SK-N-SH (cell line): ENCODE results near the gene OTOS.

ENCODE experiments used
- CHD2 ChIP-seq: fragments of 150-350 bp; IDR thresholded peaks from 2 replicates; pipeline ENCODE4 v1.6.1; 2018; ENCODE audit warnings: low read length; ENCODE audit not compliant: partially characterized antibody
- CTCF ChIP-seq: fragments of 200-600 bp; sonication (generic); IDR thresholded peaks from 2 replicates; pipeline ENCODE4 v1.6.1; 2017; ENCODE audit warnings: antibody characterized with exemption, mild to moderate bottlenecking, moderate library complexity
- ELF1 ChIP-seq: IDR thresholded peaks from 2 replicates; pipeline ENCODE4 v1.4.0; 2012
- EP300 ChIP-seq, 2 experiments: IDR thresholded peaks; 2 replicates each; pipeline versions ENCODE4 v1.4.0 to v1.6.1; 2012; ENCODE audit warnings: borderline replicate concordance in 1 of 2, low read depth in 1 of 2, low read length in 1 of 2
- FOXJ3 ChIP-seq: sonication (generic); formaldehyde crosslinking; IDR thresholded peaks from 2 replicates; pipeline ENCODE4 v1.5.1; 2020; ENCODE audit warnings: mild to moderate bottlenecking, missing genetic modification reagents
- MXI1 ChIP-seq: IDR thresholded peaks from 2 replicates; pipeline ENCODE4 v1.6.1; 2012; ENCODE audit warnings: mild to moderate bottlenecking, low read depth, low read length, improper control_type of control experiment
- PBX3 ChIP-seq: IDR thresholded peaks from 2 replicates; pipeline ENCODE4; 2012
- POLR2AphosphoS5 ChIP-seq: IDR thresholded peaks from 2 replicates; pipeline ENCODE4 v1.6.1; 2012; ENCODE audit warnings: low read depth, low read length
- RAD21 ChIP-seq: IDR thresholded peaks from 2 replicates; pipeline ENCODE4 v1.6.1; 2012; ENCODE audit warnings: mild to moderate bottlenecking, low read length
- SMC3 ChIP-seq: IDR thresholded peaks from 2 replicates; pipeline ENCODE4 v1.6.1; 2012; ENCODE audit warnings: low read depth, low read length, improper control_type of control experiment
- YY1 ChIP-seq: IDR thresholded peaks from 2 replicates; pipeline ENCODE4 v1.4.0; 2012; ENCODE audit warnings: low read depth, mild to moderate bottlenecking
- TF ChIP-seq, protein P1 (sequence below): IDR thresholded peaks from 2 replicates; pipeline ENCODE4 v1.4.0; 2012; ENCODE audit warnings: low read depth

GRCh38 chr2:240142256-240142775 is 1.9 kb upstream of the OTOS start:
- TF ChIP-seq MXI1 = no peak
- no peak for TF ChIP-seq CTCF
- TF ChIP-seq, protein P1, sequence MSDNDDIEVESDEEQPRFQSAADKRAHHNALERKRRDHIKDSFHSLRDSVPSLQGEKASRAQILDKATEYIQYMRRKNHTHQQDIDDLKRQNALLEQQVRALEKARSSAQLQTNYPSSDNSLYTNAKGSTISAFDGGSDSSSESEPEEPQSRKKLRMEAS = no peak
- TF ChIP-seq CHD2 = no peak
- TF ChIP-seq ELF1 = no peak
- TF ChIP-seq YY1 = no peak
- no peak for TF ChIP-seq RAD21
- TF ChIP-seq FOXJ3 (CRISPR knock-in tag) = no peak
- no peak for TF ChIP-seq PBX3
- no peak for TF ChIP-seq EP300 (IDR thresholded peaks at IDR 0.05; ENCODE audit: borderline replicate concordance in 1 of 2, low read depth in 1 of 2, low read length in 1 of 2)
- TF ChIP-seq SMC3 = no peak
- TF ChIP-seq POLR2AphosphoS5 = no peak
